ENCODE results near the gene TGFBR1. TPM values are rescaled to one million over a fixed set of nuclear protein-coding genes. Genes with fewer than 3 reads are reported as not detected.
"Not testable (repeated sequence)": the region's sequence is repeated elsewhere in the genome, so short reads cannot be mapped to it uniquely, and the experiment has no call there.

Gene TGFBR1
- total RNA-seq, 2 donors from 2014 or later = 31.0 to 33.5 TPM

- peaks cover 51% of the 10 kb centered on the region for H3K4me1 Mint-ChIP-seq (ENCODE audit: low read depth)
- H3K27me3 Mint-ChIP-seq (ENCODE audit: low read depth) = peaks cover 11% of the 10 kb centered on the region
- peaks cover 0 to 2% of the 10 kb centered on the region in 2 donors for H3K36me3 Mint-ChIP-seq (ENCODE audit: insufficient read depth in 2 of 2)
- no peak overlapping the region for H3K4me3 Mint-ChIP-seq
- ATAC-seq (replicated peaks in 1 of 2) (no peak), DNase-seq (no peak)
- no peaks in the 10 kb centered on the region for H3K9me3 Mint-ChIP-seq
- H3K27ac Mint-ChIP-seq = no peak overlapping the region
These were observed 81.0 kb downstream of the TGFBR1 start for GRCh38 chr9:99185934-99186333.

- no peak overlapping the region for H3K4me3 Mint-ChIP-seq
- no peak for DNase-seq
- H3K27ac Mint-ChIP-seq = no peak overlapping the region
- H3K4me1 Mint-ChIP-seq (ENCODE audit: low read depth) = peaks cover 37% of the 10 kb centered on the region
- no peak for ATAC-seq (replicated peaks in 1 of 2)
- peaks cover 15% of the 10 kb centered on the region for H3K27me3 Mint-ChIP-seq (ENCODE audit: low read depth)
- H3K36me3 Mint-ChIP-seq (ENCODE audit: insufficient read depth in 2 of 2) = peaks cover 0 to 2% of the 10 kb centered on the region in 2 donors
- H3K9me3 Mint-ChIP-seq = no peaks in the 10 kb centered on the region
These were observed 82.4 kb downstream of the TGFBR1 start for GRCh38 chr9:99187311-99187710.

GRCh38 chr9:99189186-99189585 lies 84.3 kb downstream of the TGFBR1 start:
- H3K9me3 Mint-ChIP-seq = no peaks in the 10 kb centered on the region
- ATAC-seq (replicated peaks in 1 of 2) (no peak), DNase-seq (no peak)
- peaks cover 29% of the 10 kb centered on the region for H3K4me1 Mint-ChIP-seq (ENCODE audit: low read depth)
- H3K27me3 Mint-ChIP-seq (ENCODE audit: low read depth) = peaks cover 17% of the 10 kb centered on the region
- H3K36me3 Mint-ChIP-seq (ENCODE audit: insufficient read depth in 2 of 2) = peaks cover 0 to 2% of the 10 kb centered on the region in 2 donors
- no peak overlapping the region for H3K27ac Mint-ChIP-seq
- H3K4me3 Mint-ChIP-seq = no peak overlapping the region

- no peak for ATAC-seq (replicated peaks in 1 of 2)
- Mint-ChIP-seq H3K27ac (no peak overlapping the region), H3K4me3 (no peak overlapping the region), H3K4me1 (ENCODE audit: low read depth) (peaks cover 20% of the 10 kb centered on the region), H3K9me3 (no peaks in the 10 kb centered on the region), H3K27me3 (ENCODE audit: low read depth) (peaks cover 17% of the 10 kb centered on the region), H3K36me3 (ENCODE audit: insufficient read depth in 2 of 2) (no peaks in the 10 kb centered on the region)
- DNase-seq = no peak
These were observed 85.1 kb downstream of the TGFBR1 start for GRCh38 chr9:99189887-99190596.

GRCh38 chr9:99190597-99191283 lies 85.8 kb downstream of the TGFBR1 start:
- Mint-ChIP-seq H3K27me3 (ENCODE audit: low read depth) (peaks cover 17% of the 10 kb centered on the region), H3K27ac (no peak overlapping the region), H3K9me3 (no peaks in the 10 kb centered on the region), H3K36me3 (ENCODE audit: insufficient read depth in 2 of 2) (no peaks in the 10 kb centered on the region), H3K4me1 (ENCODE audit: low read depth) (peaks cover 14% of the 10 kb centered on the region), H3K4me3 (no peak overlapping the region)
- ATAC-seq (replicated peaks in 1 of 2) (no peak), DNase-seq (no peak)

GRCh38 chr9:99192786-99193465 lies 88.0 kb downstream of the TGFBR1 start:
- H3K9me3 Mint-ChIP-seq = peaks cover 0 to 2% of the 10 kb centered on the region in 2 donors
- no peaks in the 10 kb centered on the region for H3K36me3 Mint-ChIP-seq (ENCODE audit: insufficient read depth in 2 of 2)
- ATAC-seq (replicated peaks in 1 of 2) (peak in 1 of 2 donors; percentile 37), DNase-seq (no peak)
- H3K4me3 Mint-ChIP-seq = no peak overlapping the region
- H3K27me3 Mint-ChIP-seq (ENCODE audit: low read depth) = peaks cover 15% of the 10 kb centered on the region
- H3K27ac Mint-ChIP-seq = no peak overlapping the region
- H3K4me1 Mint-ChIP-seq (ENCODE audit: low read depth) = peaks cover 16% of the 10 kb centered on the region

- peak; percentile 28 to 37 for ATAC-seq (replicated peaks in 1 of 2)
- Mint-ChIP-seq H3K27ac (no peak overlapping the region), H3K27me3 (ENCODE audit: low read depth) (peaks cover 10% of the 10 kb centered on the region), H3K36me3 (ENCODE audit: insufficient read depth in 2 of 2) (no peaks in the 10 kb centered on the region), H3K4me1 (ENCODE audit: low read depth) (peaks cover 16% of the 10 kb centered on the region), H3K4me3 (no peak overlapping the region), H3K9me3 (peaks cover 0 to 2% of the 10 kb centered on the region in 2 donors)
- no peak for DNase-seq
These were observed 88.5 kb downstream of the TGFBR1 start for GRCh38 chr9:99193466-99193821.

GRCh38 chr9:99196484-99196883 lies 91.6 kb downstream of the TGFBR1 start:
- not testable (repeated sequence) for H3K4me3 Mint-ChIP-seq; DNase-seq; H3K27ac Mint-ChIP-seq; H3K9me3 Mint-ChIP-seq; ATAC-seq (replicated peaks in 1 of 2); H3K27me3 Mint-ChIP-seq (ENCODE audit: low read depth); H3K36me3 Mint-ChIP-seq (ENCODE audit: insufficient read depth in 2 of 2)
- peaks cover 16% of the 10 kb centered on the region for H3K4me1 Mint-ChIP-seq (ENCODE audit: low read depth)

- H3K36me3 Mint-ChIP-seq (ENCODE audit: insufficient read depth in 2 of 2) = no peaks in the 10 kb centered on the region
- no peak overlapping the region for H3K27ac Mint-ChIP-seq
- DNase-seq (no peak), ATAC-seq (replicated peaks in 1 of 2) (no peak)
- no peak overlapping the region for H3K4me3 Mint-ChIP-seq
- peaks cover 3% of the 10 kb centered on the region for H3K27me3 Mint-ChIP-seq (ENCODE audit: low read depth)
- peaks cover 0 to 2% of the 10 kb centered on the region in 2 donors for H3K9me3 Mint-ChIP-seq
- peaks cover 16% of the 10 kb centered on the region for H3K4me1 Mint-ChIP-seq (ENCODE audit: low read depth)
These were observed 92.3 kb downstream of the TGFBR1 start for GRCh38 chr9:99197124-99197630.

- Mint-ChIP-seq H3K36me3 (ENCODE audit: insufficient read depth in 2 of 2) (no peaks in the 10 kb centered on the region), H3K4me3 (no peak overlapping the region), H3K9me3 (peaks cover 0 to 2% of the 10 kb centered on the region in 2 donors), H3K27me3 (ENCODE audit: low read depth) (no peaks in the 10 kb centered on the region), H3K27ac (no peak overlapping the region), H3K4me1 (ENCODE audit: low read depth) (peaks cover 13% of the 10 kb centered on the region)
- DNase-seq = no peak
- no peak for ATAC-seq (replicated peaks in 1 of 2)
These were observed 93.1 kb downstream of the TGFBR1 start for GRCh38 chr9:99197987-99198386.

- Mint-ChIP-seq H3K4me1 (ENCODE audit: low read depth) (peaks cover 7% of the 10 kb centered on the region), H3K4me3 (no peak overlapping the region), H3K27me3 (ENCODE audit: low read depth) (no peaks in the 10 kb centered on the region), H3K9me3 (peaks cover 0 to 2% of the 10 kb centered on the region in 2 donors), H3K27ac (no peak overlapping the region), H3K36me3 (ENCODE audit: insufficient read depth in 2 of 2) (no peaks in the 10 kb centered on the region)
- ATAC-seq (replicated peaks in 1 of 2) (no peak), DNase-seq (no peak)
These were observed 95.1 kb downstream of the TGFBR1 start for GRCh38 chr9:99199938-99200539.

GRCh38 chr9:99201603-99202002 lies 96.7 kb downstream of the TGFBR1 start:
- Mint-ChIP-seq H3K36me3 (ENCODE audit: insufficient read depth in 2 of 2) (no peaks in the 10 kb centered on the region), H3K9me3 (peaks cover under 1 to 4% of the 10 kb centered on the region in 2 donors), H3K27me3 (ENCODE audit: low read depth) (no peaks in the 10 kb centered on the region), H3K4me1 (ENCODE audit: low read depth) (peaks cover 4% of the 10 kb centered on the region), H3K27ac (no peak overlapping the region), H3K4me3 (no peak overlapping the region)
- ATAC-seq (replicated peaks in 1 of 2) (no peak), DNase-seq (no peak)
